Stomach smooth muscle (tissue), 2 donors: Measurements from ENCODE around the gene IREB2.
"Not testable (repeated sequence)": the region's sequence is repeated elsewhere in the genome, so short reads cannot be mapped to it uniquely, and the experiment has no call there.

Source experiments
- H3K27ac ChIP-seq: one replicate; pipeline ENCODE4 v1.7.0; 2013; ENCODE audit warnings: mild to moderate bottlenecking, low read length, inconsistent platforms
- H3K27me3 ChIP-seq, 2 donors: one replicate each; pipeline ENCODE4 v1.7.0; 2013; ENCODE audit warnings: low read length in 2 of 2; ENCODE audit not compliant: insufficient read depth in 2 of 2, control insufficient read depth in 1 of 2
- H3K36me3 ChIP-seq, 2 donors: one replicate each; pipeline ENCODE4 v1.7.0; 2013; ENCODE audit warnings: low read length in 2 of 2; ENCODE audit not compliant: control insufficient read depth in 2 of 2, insufficient read depth in 2 of 2
- H3K4me1 ChIP-seq: one replicate; pipeline ENCODE4 v1.7.0; 2013; ENCODE audit warnings: low read length; ENCODE audit not compliant: control insufficient read depth, insufficient read depth
- H3K4me3 ChIP-seq, 2 donors: one replicate each; pipeline ENCODE4 v1.7.0; 2013; ENCODE audit warnings: low read length in 2 of 2
- H3K9ac ChIP-seq, 2 donors: one replicate each; pipeline ENCODE4 v1.7.0; 2013; ENCODE audit warnings: low read length in 2 of 2, mild to moderate bottlenecking in 1 of 2
- H3K9me3 ChIP-seq, 2 donors: one replicate each; pipeline ENCODE4 v1.7.0; 2013; ENCODE audit warnings: low read length in 2 of 2; ENCODE audit not compliant: control insufficient read depth in 2 of 2
- donor health status: healthy.
- donor health status: Pancreatic carcinoma.

The IREB2 gene

DNA sequence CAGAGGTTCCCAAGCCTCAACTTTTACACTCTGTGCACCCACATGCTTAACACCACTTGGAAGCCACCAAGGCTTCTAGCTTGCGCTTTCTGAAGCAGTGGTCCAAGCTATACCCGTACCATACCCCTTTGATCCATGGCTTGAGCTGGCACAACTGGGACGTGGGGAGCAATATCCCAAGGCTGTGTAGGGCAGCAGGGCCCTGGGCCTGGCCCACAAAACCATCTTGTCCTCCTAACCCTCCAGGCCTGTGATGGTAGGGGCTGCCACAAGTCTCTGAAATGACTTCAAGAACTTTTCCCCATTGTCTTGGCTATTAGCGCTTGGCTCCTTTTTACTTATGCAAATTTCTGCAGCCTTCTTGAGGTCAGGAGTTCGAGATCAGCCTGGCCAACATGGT lies 86.2 kb downstream of the IREB2 start:
- Histone ChIP-seq H3K4me1 (no peaks in the 10 kb centered on the region), H3K36me3 (peaks cover 0 to 4% of the 10 kb centered on the region in 2 donors), H3K27me3 (no peaks in the 10 kb centered on the region)

DNA sequence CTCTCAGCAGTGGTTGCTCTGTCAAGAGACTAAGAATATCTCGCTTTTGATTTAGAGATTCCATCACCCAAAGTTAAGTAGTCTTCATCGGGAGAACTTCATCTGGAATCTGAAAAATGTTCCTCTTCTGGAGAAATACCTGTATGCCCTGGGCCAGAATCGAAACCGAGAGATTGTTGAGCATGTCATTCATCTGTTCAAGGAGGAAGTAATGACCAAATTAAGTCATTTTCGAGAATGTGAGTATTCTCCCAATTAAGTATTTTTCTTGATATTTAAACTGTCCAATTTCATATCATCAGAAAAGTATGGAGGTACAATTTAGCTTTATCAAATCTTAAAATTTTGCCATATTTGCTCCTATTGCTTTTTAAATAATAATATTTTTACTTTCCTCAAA lies 89.3 kb downstream of the IREB2 start:
- H3K27me3 ChIP-seq = no peaks in the 10 kb centered on the region

More for the DNA sequence above, 86.2 kb downstream of the IREB2 start:
- H3K9me3 ChIP-seq = no peaks in the 10 kb centered on the region
- H3K9ac ChIP-seq = no peak overlapping the region
- H3K4me3 ChIP-seq = no peak overlapping the region
- H3K27ac ChIP-seq = no peak overlapping the region

DNA sequence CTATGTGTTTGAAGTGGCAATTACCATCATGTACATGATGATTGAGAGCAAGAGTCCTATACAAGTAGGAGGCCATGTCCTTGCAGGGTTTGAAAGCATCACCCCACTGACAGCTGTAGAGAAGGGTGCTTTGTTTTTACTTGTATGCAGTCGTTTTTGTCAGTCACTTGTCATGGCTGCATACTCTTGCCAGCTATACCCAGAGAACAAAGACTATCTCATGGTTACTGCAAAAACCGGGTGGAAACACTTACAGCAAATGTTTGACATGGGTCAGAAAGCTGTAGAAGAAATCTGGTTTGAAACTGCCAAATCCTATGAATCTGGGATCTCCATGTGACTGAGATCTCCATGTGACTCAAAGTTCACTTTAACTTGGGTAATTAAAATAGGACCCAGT lies 95.3 kb downstream of the IREB2 start:
- no peaks in the 10 kb centered on the region for H3K36me3 ChIP-seq
- no peak overlapping the region for H3K9ac ChIP-seq
- H3K9me3 ChIP-seq = no peaks in the 10 kb centered on the region
- no peak overlapping the region for H3K4me3 ChIP-seq
- no peaks in the 10 kb centered on the region for H3K27me3 ChIP-seq
- no peaks in the 10 kb centered on the region for H3K4me1 ChIP-seq
- H3K27ac ChIP-seq = no peak overlapping the region

More for the DNA sequence above, 89.3 kb downstream of the IREB2 start:
- no peaks in the 10 kb centered on the region for H3K4me1 ChIP-seq
- no peak overlapping the region for H3K27ac ChIP-seq
- H3K36me3 ChIP-seq = peaks cover 0 to 2% of the 10 kb centered on the region in 2 donors
- H3K4me3 ChIP-seq = no peak overlapping the region
- no peaks in the 10 kb centered on the region for H3K9me3 ChIP-seq
- no peak overlapping the region for H3K9ac ChIP-seq

DNA sequence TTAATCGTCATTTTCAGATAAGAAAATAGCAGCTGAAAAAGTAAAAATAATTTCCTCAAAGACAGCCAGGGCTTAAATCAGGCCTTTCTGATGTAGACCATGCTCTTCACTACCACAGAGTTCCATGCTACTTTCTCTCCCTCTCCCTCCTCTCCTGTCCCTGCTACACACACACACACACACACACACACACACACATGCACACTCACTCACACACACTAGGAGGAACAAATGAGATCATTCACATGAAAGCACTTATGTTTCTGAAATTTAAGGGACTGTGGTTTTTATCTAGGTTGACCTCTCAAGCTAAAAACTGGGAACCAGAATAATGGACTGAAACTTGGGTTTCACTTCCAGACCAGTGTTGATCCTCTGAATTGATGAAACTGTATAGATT lies 98.1 kb downstream of the IREB2 start:
- no peak overlapping the region for H3K27ac ChIP-seq
- H3K9ac ChIP-seq = no peak overlapping the region
- H3K36me3 ChIP-seq = no peaks in the 10 kb centered on the region
- no peaks in the 10 kb centered on the region for H3K27me3 ChIP-seq
- no peak overlapping the region for H3K4me3 ChIP-seq
- H3K9me3 ChIP-seq = no peaks in the 10 kb centered on the region
- peaks cover 3% of the 10 kb centered on the region for H3K4me1 ChIP-seq

DNA sequence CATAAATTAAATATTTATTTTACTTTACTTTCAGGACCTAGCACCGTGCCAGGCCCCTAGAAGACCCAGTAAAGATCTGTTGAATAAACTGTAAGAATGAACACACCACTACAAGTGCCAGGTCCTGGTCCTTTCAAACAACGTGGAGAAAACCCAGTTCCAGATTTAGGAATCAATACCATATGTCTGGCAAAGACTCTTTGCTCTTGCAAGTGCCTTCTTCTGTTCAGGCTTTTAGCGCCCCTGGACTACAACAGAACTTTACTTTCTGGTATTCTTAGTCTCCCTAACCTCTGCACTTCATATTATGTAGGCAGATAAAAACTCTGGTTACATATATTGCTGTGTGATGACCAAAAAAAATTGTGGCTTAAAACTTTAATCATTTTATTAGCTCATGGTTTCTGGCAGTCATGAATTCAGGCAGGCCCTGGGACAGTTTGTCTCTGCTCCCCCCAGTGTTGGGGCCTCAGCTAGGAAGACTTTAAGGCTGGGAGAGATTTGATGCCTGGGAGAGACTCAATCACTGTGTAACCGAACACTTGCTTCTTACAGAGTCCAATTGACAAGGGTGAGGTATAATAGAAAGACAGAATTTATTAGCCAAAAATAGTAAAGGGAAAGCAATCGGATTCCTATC lies 99.4 kb downstream of the IREB2 start:
- Histone ChIP-seq H3K4me1 (peaks cover 5% of the 10 kb centered on the region), H3K4me3 (no peak overlapping the region), H3K9me3 (no peaks in the 10 kb centered on the region), H3K36me3 (peaks cover 0 to 2% of the 10 kb centered on the region in 2 donors), H3K27me3 (no peaks in the 10 kb centered on the region), H3K9ac (no peak overlapping the region), H3K27ac (no peak overlapping the region)

DNA sequence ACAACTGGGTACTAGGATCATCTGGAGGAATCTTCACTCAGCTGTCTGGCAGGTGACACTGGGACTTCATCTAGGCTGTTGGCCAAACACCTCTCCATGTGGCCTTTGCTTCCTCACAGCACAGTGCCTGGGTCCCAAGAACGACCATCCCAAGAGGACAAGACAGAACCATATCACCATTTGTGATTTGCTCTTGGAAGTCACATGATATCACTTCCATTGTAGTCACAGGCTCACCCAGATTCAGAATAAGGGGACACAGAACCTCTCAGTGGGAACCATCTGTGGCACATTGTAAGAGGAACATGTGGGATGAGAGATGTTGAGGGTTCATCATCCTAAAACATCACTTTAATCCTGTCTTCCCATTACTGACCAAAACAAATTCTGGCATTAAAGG lies 100.3 kb downstream of the IREB2 start:
- no peak overlapping the region for H3K9ac ChIP-seq
- H3K36me3 ChIP-seq = peaks cover 4 to 9% of the 10 kb centered on the region in 2 donors
- H3K4me1 ChIP-seq = peaks cover 5% of the 10 kb centered on the region
- no peak overlapping the region for H3K4me3 ChIP-seq
- H3K27ac ChIP-seq = no peak overlapping the region
- no peaks in the 10 kb centered on the region for H3K9me3 ChIP-seq
- H3K27me3 ChIP-seq = no peaks in the 10 kb centered on the region

DNA sequence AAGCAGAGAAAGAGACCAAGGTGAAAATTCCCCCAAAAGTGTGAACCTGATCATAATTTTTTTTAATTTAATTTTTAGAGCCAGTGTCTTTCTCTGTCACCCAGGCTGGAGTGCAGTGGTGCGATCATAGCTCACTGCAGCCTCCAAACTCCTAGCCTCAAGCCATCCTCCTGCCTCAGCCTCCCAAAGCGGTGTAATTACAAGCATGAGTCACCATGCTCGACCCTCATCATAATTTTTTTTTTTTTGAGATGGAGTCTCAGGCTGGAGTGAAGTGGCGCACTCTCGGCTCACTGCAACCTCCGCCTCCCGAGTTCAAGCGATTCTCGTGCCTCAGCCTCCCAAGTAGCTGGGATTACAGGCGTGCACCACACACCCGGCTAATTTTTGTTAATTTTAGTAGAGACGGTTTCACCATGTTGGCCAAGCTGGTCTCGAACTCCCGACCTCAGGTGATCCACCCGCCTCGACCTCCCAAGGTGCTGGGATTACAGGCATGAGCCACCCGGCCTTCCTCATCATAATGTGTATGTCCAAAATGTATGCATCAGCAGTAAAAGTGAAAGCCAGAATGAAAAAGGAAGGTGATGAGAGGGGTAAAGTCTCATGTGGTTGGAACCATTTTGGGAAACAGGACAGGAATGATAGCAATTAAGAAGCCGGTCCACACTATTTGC lies 101.6 kb downstream of the IREB2 start:
- not testable (repeated sequence) for H3K27me3 ChIP-seq, H3K9me3 ChIP-seq, H3K4me1 ChIP-seq
- Histone ChIP-seq H3K27ac (peak overlapping the region; percentile 93), H3K36me3 (peaks cover 5 to 10% of the 10 kb centered on the region in 2 donors), H3K4me3 (peak overlapping the region; percentile 95 to 99), H3K9ac (peak overlapping the region; percentile 95 to 96)

DNA sequence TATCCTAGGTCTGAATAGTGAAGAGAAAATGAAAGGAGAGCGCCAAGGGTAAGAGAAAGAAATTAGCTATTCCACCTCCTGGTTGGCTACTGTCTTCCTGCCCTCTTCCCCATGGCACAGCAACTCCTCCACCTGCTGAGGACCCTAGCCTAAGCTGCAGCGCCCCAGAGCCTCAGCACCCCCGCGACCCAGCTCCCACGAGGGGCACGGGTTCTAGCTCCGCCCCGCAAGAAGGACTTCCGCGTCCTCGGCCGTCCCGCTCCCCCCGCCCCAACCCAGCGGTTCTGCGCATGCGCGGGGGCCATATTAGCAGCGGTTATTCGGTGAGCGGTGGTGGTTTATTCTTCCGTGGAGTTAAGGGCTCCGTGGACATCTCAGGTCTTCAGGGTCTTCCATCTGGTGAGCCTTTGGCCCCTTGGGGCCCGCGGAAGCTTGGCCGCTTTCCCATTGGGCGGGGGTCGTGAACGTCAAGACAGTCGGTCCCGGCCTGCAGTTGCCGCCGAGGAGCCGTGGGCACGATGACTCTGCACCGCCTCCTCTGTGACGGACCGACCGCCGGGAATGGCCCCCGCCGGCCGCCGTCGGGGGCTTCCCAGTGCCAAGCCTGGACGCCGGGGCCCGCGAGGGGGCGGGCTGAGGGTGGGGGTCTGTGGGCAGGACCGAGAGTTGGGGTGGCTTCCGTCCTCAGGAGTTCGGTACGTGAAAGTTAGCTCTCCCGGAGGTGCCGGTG lies 102.3 kb downstream of the IREB2 start, which contains the start of gene PSMA4:
Gene PSMA4 (plus strand): TSS at position 304 of the 730 bp plus-strand sequence. CDS start 1,484 bp downstream, outside the sequence.
- no peaks in the 10 kb centered on the region for H3K9me3 ChIP-seq
- peaks cover 12 to 13% of the 10 kb centered on the region in 2 donors for H3K36me3 ChIP-seq
- peak within 1 kb of the TSS; percentile 95 to 99 for H3K4me3 ChIP-seq
- H3K27me3 ChIP-seq = no peaks in the 10 kb centered on the region
- H3K4me1 ChIP-seq = peaks cover 5% of the 10 kb centered on the region
- peak within 1 kb of the TSS; percentile 95 to 96 for H3K9ac ChIP-seq
- peak within 1 kb of the TSS; percentile 93 for H3K27ac ChIP-seq

DNA sequence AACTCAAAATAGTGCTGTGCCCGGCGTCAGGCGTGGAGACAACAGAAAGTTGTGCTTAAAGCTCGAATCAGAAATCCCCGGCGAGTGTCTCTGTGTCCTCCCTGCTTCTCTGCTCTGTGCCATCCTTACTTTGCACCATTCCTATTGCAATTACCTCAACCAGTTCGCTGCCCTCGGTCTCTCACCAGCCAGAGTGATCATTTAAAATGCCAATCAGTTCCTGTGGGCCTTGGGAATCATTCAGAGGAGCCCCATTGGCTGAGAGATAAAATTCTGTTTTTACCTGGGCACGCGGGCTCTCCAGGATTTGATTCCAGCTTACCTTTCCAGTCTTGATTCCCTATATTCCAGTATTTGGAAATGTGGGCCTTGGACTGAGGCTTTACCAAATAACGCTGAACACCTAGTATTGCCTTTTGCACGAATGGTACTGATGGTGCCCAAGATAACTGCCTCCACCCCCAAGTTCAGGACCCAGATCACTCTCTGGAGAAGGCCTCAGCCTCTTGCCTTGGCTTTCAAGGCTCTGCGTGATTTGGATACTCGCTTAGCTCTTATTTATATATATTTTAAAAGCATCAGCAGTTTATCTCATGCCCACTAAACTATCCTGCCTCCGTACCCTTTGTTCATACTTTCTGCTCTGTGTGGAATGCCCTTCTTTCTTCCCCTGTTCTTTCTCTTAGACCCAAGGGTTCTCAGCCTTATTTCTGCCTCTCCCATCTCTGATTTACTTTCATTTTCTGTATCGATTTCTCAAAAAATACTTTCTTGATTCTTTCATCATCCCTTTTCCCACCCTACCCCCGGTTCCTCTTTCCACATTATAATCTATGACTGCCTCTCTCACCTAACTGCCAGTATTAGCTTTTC lies 103.1 kb downstream of the IREB2 start:
- H3K4me3 ChIP-seq = peak overlapping the region; percentile 95 to 99
- H3K27ac ChIP-seq = peak overlapping the region; percentile 93
- H3K4me1 ChIP-seq = peaks cover 5% of the 10 kb centered on the region
- H3K9me3 ChIP-seq = no peaks in the 10 kb centered on the region
- no peaks in the 10 kb centered on the region for H3K27me3 ChIP-seq
- peaks cover 19 to 20% of the 10 kb centered on the region in 2 donors for H3K36me3 ChIP-seq
- peak overlapping the region; percentile 95 to 96 for H3K9ac ChIP-seq

DNA sequence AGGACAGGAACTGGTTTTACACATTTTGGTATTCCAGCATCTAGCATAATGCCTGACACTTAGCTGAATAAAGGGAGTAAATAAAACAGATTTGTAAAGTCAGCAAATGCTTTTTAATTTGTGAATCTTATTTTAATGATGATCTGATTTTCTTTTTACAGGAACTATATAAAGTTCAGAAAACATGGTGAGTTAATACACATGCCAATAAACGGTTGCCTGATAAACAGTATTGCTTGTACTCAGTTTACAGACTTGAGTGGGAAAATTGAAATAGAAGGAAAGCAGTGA lies 103.7 kb downstream of the IREB2 start:
- Histone ChIP-seq H3K27me3 (no peaks in the 10 kb centered on the region), H3K4me1 (peaks cover 5% of the 10 kb centered on the region), H3K9ac (peak overlapping the region in 1 of 2 donors; percentile 96), H3K36me3 (peaks cover 19 to 21% of the 10 kb centered on the region in 2 donors), H3K27ac (no peak overlapping the region), H3K9me3 (no peaks in the 10 kb centered on the region), H3K4me3 (peak overlapping the region; percentile 95 to 99)
